Measurements from ENCODE around the gene DNAAF1.

DNAAF1 gene

DNA sequence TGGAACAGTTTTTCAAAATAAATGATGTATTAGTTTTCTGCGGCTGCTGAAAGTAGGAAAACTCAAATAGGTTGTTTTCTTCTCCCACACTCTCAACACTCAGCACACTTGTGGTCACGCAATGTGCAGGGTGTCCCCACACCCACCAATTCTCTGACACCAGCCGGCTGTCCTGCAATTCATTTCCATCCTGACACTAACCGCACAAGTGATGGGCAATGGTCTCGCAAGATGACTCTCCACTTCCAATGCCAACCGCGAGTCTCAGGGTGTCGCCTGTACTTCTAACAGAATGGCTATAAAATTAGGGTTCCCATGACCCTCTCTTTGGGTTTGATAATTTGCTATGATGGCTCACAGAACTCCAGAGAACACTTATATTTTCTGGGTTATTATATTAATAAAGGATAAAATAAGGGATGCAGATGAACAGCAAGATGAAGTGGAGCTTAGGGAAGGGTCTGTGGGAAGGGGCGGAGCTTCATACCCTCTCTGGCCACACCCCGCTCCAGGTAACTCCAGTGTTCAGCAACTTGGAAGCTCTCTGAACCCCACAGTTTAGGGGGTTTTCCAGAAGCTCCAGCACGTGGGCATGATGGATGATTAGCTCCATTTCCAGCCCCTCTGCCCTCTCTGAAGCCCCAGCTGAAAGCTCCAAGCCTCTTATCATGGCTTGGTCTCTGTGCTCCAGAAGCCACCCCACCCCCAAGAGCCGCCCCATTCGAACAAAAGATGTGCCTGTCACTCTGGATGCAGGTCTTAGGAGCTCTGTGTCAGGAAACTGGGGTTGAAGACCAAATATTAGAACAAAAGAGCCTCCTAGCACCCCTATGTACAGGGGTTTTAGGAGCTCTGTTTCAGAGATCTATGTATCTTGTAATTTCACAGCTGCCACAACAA, 21.9 kb downstream of the DNAAF1 start:
- Histone ChIP-seq H3K4me3 (ENCODE audit: low read length) (no peak overlapping the region), H3K9me3 (ENCODE audit: insufficient read depth, low read depth, low read length) (no peaks in the 10 kb centered on the region), H3K36me3 (ENCODE audit: insufficient read depth, low read depth, low read length) (no peaks in the 10 kb centered on the region), H3K27ac (ENCODE audit: low read length) (no peak overlapping the region), H3K27me3 (ENCODE audit: insufficient read depth, low read length) (0 out of 2 replicates have a peak, but pooled peaks cover 4% of the 10 kb centered on the region), H3K4me1 (ENCODE audit: insufficient read depth, low read length) (no peaks in the 10 kb centered on the region), H3K9ac (ENCODE audit: low read depth, low read length) (no peak overlapping the region)

DNA sequence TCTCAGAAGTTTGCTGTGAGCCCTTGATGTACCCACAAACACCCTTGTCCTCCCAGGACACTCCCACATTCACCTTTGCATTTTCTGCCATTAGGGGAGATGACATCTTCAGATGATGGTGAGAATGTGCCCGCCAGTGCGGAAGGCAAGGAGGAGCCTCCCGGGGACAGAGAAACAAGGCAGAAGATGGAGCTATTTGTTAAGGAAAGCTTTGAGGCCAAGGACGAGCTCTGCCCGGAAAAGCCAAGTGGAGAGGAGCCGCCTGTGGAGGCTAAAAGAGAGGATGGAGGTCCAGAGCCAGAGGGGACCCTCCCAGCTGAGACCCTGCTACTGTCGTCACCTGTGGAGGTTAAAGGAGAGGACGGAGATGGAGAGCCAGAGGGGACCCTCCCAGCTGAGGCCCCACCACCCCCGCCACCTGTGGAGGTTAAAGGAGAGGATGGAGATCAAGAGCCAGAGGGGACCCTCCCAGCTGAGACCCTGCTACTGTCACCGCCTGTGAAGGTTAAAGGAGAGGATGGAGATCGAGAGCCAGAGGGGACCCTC, 24.7 kb downstream of the DNAAF1 start:
- no peaks in the 10 kb centered on the region for H3K27me3 ChIP-seq (ENCODE audit: insufficient read depth, low read length)
- no peaks in the 10 kb centered on the region for H3K4me1 ChIP-seq (ENCODE audit: insufficient read depth, low read length)
- no peaks in the 10 kb centered on the region for H3K36me3 ChIP-seq (ENCODE audit: insufficient read depth, low read depth, low read length)
- H3K9me3 ChIP-seq (ENCODE audit: insufficient read depth, low read depth, low read length) = no peaks in the 10 kb centered on the region
- H3K27ac ChIP-seq (ENCODE audit: low read length) = no peak overlapping the region
- no peak overlapping the region for H3K9ac ChIP-seq (ENCODE audit: low read depth, low read length)
- no peak overlapping the region for H3K4me3 ChIP-seq (ENCODE audit: low read length)

- no peak overlapping the region for H3K4me3 ChIP-seq (ENCODE audit: low read length)
- no peak overlapping the region for H3K9ac ChIP-seq (ENCODE audit: low read depth, low read length)
- H3K27me3 ChIP-seq (ENCODE audit: insufficient read depth, low read length) = no peaks in the 10 kb centered on the region
- no peaks in the 10 kb centered on the region for H3K4me1 ChIP-seq (ENCODE audit: insufficient read depth, low read length)
- H3K9me3 ChIP-seq (ENCODE audit: insufficient read depth, low read depth, low read length) = no peaks in the 10 kb centered on the region
- H3K36me3 ChIP-seq (ENCODE audit: insufficient read depth, low read depth, low read length) = peaks cover 18% of the 10 kb centered on the region
- no peak overlapping the region for H3K27ac ChIP-seq (ENCODE audit: low read length)
Observed at GRCh38 chr16:84174396-84174795, 29.3 kb downstream of the DNAAF1 start.

GRCh38 chr16:84175350-84176081, 30.4 kb downstream of the DNAAF1 start:
- Histone ChIP-seq H3K27me3 (ENCODE audit: insufficient read depth, low read length) (no peaks in the 10 kb centered on the region), H3K4me1 (ENCODE audit: insufficient read depth, low read length) (no peaks in the 10 kb centered on the region), H3K9me3 (ENCODE audit: insufficient read depth, low read depth, low read length) (no peaks in the 10 kb centered on the region), H3K36me3 (ENCODE audit: insufficient read depth, low read depth, low read length) (peaks cover 26% of the 10 kb centered on the region), H3K4me3 (ENCODE audit: low read length) (no peak overlapping the region), H3K9ac (ENCODE audit: low read depth, low read length) (no peak overlapping the region), H3K27ac (ENCODE audit: low read length) (no peak overlapping the region)

- Histone ChIP-seq H3K9ac (ENCODE audit: low read depth, low read length) (no peak overlapping the region), H3K9me3 (ENCODE audit: insufficient read depth, low read depth, low read length) (no peaks in the 10 kb centered on the region), H3K27me3 (ENCODE audit: insufficient read depth, low read length) (no peaks in the 10 kb centered on the region), H3K4me1 (ENCODE audit: insufficient read depth, low read length) (no peaks in the 10 kb centered on the region), H3K27ac (ENCODE audit: low read length) (no peak overlapping the region), H3K36me3 (ENCODE audit: insufficient read depth, low read depth, low read length) (peaks cover 35% of the 10 kb centered on the region), H3K4me3 (ENCODE audit: low read length) (no peak overlapping the region)
Observed at GRCh38 chr16:84176192-84177053, 31.3 kb downstream of the DNAAF1 start.

- H3K27ac ChIP-seq (ENCODE audit: low read length) = no peak overlapping the region
- peaks cover 48% of the 10 kb centered on the region for H3K36me3 ChIP-seq (ENCODE audit: insufficient read depth, low read depth, low read length)
Observed at GRCh38 chr16:84177741-84178073, 32.6 kb downstream of the DNAAF1 start.

DNA sequence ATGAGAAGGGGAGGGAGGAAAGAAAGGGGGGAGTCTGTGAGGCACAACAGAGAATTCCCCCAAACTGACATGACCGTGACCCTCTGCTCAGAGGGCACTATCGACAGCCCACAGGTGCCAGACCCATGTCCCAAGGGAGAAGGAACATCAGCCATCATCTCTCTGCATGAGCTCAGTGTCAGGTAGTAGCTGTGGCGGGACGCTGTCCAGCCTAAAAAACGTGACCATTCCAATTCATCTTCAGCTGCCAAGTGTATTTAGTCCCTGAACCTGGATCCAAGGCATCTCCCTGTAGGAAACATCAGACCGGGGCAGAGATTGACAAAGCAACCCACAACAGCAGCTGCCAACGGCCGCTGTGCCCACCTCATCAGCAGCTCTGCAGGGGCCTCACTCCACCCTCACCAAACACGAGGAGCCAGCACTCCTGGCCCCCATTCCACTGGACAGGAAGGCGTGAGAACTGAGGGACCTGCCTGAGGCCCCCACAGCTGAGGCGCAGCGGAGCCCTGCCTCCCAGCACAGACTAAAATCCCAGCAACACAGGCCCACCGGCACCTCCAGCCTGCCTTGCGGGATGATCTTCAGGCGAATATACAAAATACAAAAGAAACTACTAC, 33.1 kb downstream of the DNAAF1 start:
- Histone ChIP-seq H3K27ac (ENCODE audit: low read length) (no peak overlapping the region), H3K36me3 (ENCODE audit: insufficient read depth, low read depth, low read length) (peaks cover 53% of the 10 kb centered on the region)

More at GRCh38 chr16:84177741-84178073, 32.6 kb downstream of the DNAAF1 start:
- no peaks in the 10 kb centered on the region for H3K4me1 ChIP-seq (ENCODE audit: insufficient read depth, low read length)
- H3K27me3 ChIP-seq (ENCODE audit: insufficient read depth, low read length) = no peaks in the 10 kb centered on the region
- no peak overlapping the region for H3K4me3 ChIP-seq (ENCODE audit: low read length)
- H3K9ac ChIP-seq (ENCODE audit: low read depth, low read length) = no peak overlapping the region
- no peaks in the 10 kb centered on the region for H3K9me3 ChIP-seq (ENCODE audit: insufficient read depth, low read depth, low read length)

GRCh38 chr16:84178892-84179611, 33.9 kb downstream of the DNAAF1 start:
- H3K27me3 ChIP-seq (ENCODE audit: insufficient read depth, low read length) = no peaks in the 10 kb centered on the region
- H3K9me3 ChIP-seq (ENCODE audit: insufficient read depth, low read depth, low read length) = no peaks in the 10 kb centered on the region
- H3K27ac ChIP-seq (ENCODE audit: low read length) = no peak overlapping the region
- H3K4me1 ChIP-seq (ENCODE audit: insufficient read depth, low read length) = no peaks in the 10 kb centered on the region
- H3K36me3 ChIP-seq (ENCODE audit: insufficient read depth, low read depth, low read length) = peaks cover 61% of the 10 kb centered on the region
- H3K9ac ChIP-seq (ENCODE audit: low read depth, low read length) = no peak overlapping the region
- H3K4me3 ChIP-seq (ENCODE audit: low read length) = no peak overlapping the region

More for the DNA sequence above, 33.1 kb downstream of the DNAAF1 start:
- Histone ChIP-seq H3K9me3 (ENCODE audit: insufficient read depth, low read depth, low read length) (no peaks in the 10 kb centered on the region), H3K4me3 (ENCODE audit: low read length) (no peak overlapping the region), H3K9ac (ENCODE audit: low read depth, low read length) (no peak overlapping the region), H3K27me3 (ENCODE audit: insufficient read depth, low read length) (no peaks in the 10 kb centered on the region), H3K4me1 (ENCODE audit: insufficient read depth, low read length) (no peaks in the 10 kb centered on the region)

DNA sequence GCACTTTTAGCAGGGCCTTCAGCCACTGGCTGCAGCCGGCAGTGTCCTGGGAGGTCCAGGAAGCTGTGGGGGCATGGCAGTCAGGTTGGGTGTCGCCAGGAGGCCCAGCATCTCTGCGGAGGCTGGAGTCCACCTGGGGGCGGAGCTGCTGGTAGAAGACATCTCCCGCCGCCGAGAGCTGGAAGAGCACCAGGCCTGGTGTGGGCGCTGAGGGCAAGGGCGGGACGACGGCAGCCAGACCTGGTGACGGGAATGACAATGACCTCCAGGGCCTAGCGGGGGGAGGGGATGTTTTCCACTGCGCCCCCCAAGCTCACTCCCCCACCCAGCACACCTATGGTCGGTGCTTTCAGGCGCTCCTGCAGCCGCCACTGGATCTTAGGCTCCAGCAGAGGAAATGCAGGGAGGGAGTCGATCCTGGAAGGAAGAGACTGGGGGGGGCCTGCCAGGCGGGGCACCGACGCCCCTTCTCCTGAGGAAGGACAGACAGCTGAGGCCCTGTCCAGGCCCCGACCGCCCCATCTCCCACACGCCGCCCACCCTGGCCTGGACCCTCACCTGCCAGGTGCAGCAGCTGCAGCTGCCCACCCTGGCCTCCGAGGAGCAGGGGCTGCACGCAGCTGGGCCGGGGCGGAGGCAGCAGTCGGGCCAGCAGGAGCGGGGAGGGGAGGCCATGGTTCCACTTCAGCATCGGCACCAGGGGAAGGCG, 34.7 kb downstream of the DNAAF1 start:
- H3K36me3 ChIP-seq (ENCODE audit: insufficient read depth, low read depth, low read length) = peaks cover 68% of the 10 kb centered on the region
- no peak overlapping the region for H3K27ac ChIP-seq (ENCODE audit: low read length)
- no peaks in the 10 kb centered on the region for H3K27me3 ChIP-seq (ENCODE audit: insufficient read depth, low read length)
- H3K9ac ChIP-seq (ENCODE audit: low read depth, low read length) = no peak overlapping the region
- no peaks in the 10 kb centered on the region for H3K9me3 ChIP-seq (ENCODE audit: insufficient read depth, low read depth, low read length)
- H3K4me1 ChIP-seq (ENCODE audit: insufficient read depth, low read length) = no peaks in the 10 kb centered on the region
- H3K4me3 ChIP-seq (ENCODE audit: low read length) = no peak overlapping the region

DNA sequence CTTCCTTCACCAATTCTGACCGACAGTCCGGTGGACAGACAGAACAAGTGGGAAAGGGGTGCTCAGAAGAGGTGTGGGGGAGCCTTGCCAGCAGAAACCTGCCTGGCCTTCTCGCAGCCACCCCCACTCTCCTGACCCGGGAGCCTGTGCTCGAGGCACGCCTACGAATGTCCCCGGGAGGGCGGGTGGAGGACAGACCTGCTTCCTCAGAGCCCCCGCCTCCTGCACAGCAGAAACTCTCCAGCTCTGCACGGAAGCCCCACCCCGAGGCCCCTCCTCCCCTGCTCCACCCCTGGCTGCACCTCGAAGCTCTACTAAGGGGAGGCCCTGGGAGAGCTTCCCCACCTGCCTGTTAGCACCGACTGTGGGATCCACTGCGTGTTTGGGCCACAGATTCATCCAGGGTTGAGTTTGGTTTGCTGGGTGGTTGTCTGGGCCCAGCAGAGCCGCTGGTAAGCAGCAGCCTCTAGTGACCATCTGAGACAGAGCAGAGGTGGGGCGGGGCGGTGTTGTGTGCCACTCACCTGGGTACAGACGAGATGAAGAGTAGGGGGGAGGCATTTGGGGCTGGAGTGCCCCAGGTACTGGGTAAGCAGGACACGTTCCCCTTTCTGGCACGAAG, 35.5 kb downstream of the DNAAF1 start:
- peaks cover 69% of the 10 kb centered on the region for H3K36me3 ChIP-seq (ENCODE audit: insufficient read depth, low read depth, low read length)
- H3K4me3 ChIP-seq (ENCODE audit: low read length) = no peak overlapping the region
- no peaks in the 10 kb centered on the region for H3K4me1 ChIP-seq (ENCODE audit: insufficient read depth, low read length)
- no peak overlapping the region for H3K9ac ChIP-seq (ENCODE audit: low read depth, low read length)
- H3K27me3 ChIP-seq (ENCODE audit: insufficient read depth, low read length) = no peaks in the 10 kb centered on the region
- H3K9me3 ChIP-seq (ENCODE audit: insufficient read depth, low read depth, low read length) = no peaks in the 10 kb centered on the region
- no peak overlapping the region for H3K27ac ChIP-seq (ENCODE audit: low read length)

Measured in iPS-20b (cell line).